Measurements from ENCODE around the gene SHMT2.
A peak's percentile ranks its signal among the peaks of the same experiment; 100 is the strongest.
"Not testable (repeated sequence)": the region's sequence is repeated elsewhere in the genome, so short reads cannot be mapped to it uniquely, and the experiment has no call there.

SHMT2 gene

DNA sequence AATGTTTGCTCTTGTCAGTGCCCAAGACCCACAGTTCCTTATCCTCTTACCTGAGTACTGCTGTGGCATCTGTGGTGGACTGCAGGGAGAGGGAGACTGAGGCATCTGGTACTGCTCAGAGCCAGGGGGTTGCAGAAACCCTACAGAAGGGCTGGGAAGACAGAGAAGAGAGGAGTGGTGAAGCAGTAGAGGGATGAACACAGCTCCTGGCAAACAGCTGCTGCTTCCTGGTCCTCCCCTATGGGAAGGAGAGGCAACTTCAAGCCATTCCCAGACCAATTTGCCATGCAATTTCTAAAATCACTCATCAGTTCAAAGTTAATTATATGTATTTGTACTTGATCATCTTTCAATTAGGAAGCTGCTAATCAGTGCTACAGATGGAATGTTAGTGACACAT lies 37.2 kb downstream of the SHMT2 start:
- DNase-seq (ENCODE audit: low spot score): no peak

DNA sequence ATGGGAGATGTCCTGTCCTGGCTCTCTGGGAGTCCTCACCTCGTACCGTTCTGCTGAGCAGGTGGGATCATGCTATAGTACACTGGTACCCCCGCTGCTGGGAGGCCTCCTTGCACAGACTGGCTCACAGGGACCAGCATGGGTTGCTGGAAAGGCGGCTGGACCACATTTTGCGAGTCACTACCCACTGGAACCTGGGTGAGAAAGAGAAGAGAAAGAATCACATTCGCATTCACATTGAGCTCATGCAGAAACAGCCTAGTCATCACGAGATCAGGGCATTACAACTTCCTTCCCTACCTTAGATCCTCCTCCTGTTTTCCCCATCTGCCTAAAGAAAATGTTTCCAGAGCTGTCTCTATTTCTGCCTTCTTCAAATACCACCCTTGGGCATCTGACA lies 38.8 kb downstream of the SHMT2 start:
- peak; percentile 77 for DNase-seq (ENCODE audit: low spot score)

DNA sequence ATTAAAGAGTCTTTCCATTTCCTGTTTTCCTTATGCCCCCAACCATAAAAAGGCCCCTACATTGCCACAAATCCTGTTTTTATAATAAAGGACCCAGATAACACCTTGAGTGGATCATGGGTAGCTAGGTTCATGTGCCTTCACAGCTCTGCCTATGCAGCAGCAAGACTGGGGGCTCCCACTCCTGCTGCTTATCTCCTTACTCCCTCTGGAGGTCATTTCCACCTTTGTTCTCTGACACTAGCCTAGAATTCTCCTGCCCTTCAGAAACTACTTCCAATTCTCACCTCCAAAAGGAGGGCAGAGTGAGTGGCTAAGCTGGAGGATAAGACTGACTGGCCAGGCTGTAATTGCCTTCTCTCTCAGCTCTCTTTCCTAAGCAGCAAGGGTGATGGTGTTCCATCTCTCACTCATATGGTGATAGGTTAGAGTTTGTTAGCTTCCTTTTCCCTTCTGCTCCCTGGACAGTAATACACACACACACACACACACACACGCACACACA lies 41.5 kb downstream of the SHMT2 start:
- no peak for DNase-seq (ENCODE audit: low spot score)

DNA sequence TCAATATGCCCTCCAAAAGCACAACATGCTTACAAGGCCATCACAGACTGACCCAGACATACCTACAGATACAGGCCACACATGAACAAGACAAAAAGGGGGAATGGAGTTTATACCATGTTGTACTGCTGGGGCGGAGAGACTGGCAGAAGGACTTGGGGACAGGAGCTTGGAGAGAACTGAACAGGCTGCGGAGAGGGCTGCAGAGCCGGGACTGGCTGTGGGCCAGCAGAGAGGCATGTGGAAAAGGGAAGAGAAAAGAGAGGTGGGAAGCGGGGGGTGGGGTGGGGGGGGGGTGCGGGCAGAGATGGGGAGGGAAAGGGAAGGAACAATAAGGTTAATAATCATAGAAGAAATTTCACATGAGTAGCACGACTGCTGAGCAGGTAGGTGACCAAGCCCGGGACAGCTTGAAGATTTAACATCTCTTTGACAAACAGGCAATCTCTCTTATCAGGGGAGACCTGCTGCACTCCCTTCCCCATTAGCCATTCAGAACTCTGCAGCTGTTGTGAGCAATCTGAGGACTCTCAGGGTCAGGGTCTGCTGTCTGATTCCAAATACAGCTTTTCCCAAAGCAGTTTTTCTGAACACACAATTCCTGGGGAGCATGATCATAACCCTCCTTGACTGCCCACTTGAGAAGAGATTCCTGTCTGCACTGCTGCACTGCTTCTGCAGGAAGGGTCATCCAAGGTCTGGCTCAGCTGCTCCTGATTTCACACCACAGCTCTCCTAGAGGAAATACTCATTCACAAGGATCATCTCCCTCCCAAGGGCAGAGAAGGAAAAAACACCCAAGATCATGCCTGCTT lies 43.0 kb downstream of the SHMT2 start:
- peak; percentile 64 for DNase-seq (ENCODE audit: low spot score)

DNA sequence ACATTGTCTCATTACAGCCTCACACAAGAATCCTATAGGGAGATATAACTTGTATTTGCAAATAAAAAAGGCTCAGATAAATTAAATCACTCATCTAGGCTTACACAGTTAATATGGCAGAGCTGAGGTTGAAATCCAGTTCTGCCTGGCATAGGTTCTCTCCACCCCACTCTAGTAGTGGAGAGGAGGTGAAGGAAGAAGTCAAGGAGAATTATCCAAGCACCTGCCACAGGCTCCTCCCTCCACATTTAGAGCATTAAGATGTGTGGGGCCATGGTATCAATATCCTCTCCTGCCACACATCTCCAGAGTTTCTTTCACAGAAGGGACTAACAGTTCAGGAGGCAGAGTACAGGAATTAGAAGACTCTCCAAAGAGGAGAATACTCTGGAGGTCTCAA lies 44.0 kb downstream of the SHMT2 start:
- DNase-seq (ENCODE audit: low spot score): no peak

DNA sequence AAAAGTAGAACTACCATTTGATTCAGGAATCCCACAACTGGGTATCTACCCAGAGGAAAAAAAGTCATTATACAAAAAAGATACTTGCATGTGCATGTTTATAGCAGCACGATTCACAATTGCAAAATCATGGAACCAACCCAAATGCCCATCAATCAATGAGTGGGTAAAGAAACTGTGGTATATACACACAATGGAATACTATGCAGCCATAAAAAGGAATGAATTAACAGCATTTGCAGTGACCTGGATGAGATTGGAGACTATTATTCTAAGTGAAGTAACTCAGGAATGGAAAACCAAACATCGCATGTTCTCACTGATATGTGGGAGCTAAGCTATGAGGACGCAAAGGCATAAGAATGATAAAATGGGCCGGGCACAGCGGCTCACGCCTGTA lies 46.7 kb downstream of the SHMT2 start:
- DNase-seq (ENCODE audit: low spot score): not testable (repeated sequence)

DNA sequence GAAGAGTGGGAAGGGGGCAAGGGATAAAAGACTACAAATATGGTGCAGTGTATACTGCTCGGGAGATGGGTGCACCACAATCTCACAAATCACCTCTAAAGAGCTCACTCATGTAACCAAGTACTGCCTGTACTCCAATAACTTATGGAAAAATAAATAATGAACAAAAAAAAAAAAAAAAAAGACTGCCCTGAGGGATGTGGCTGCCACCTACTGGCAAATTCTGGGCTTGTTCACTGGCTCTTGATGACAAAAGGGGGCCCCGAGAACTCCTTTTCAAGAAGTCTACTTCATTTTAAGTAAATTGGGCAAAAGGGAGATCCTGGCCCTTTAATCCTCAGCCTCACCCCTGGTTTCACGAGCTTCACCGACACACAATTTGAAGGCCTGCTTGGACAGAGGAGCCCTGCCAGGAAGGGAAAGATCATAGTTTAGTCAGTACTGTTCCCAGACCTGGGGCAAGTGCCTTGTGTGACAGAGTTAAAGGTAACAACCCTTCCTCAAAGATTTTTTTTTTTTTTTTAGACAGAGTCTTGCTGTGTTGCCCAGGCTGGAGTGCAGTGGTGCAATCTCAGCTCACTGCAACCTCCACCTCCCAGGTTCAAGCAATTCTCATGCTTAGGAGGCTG lies 47.5 kb downstream of the SHMT2 start:
- DNase-seq (ENCODE audit: low spot score): peak; percentile 21

DNA sequence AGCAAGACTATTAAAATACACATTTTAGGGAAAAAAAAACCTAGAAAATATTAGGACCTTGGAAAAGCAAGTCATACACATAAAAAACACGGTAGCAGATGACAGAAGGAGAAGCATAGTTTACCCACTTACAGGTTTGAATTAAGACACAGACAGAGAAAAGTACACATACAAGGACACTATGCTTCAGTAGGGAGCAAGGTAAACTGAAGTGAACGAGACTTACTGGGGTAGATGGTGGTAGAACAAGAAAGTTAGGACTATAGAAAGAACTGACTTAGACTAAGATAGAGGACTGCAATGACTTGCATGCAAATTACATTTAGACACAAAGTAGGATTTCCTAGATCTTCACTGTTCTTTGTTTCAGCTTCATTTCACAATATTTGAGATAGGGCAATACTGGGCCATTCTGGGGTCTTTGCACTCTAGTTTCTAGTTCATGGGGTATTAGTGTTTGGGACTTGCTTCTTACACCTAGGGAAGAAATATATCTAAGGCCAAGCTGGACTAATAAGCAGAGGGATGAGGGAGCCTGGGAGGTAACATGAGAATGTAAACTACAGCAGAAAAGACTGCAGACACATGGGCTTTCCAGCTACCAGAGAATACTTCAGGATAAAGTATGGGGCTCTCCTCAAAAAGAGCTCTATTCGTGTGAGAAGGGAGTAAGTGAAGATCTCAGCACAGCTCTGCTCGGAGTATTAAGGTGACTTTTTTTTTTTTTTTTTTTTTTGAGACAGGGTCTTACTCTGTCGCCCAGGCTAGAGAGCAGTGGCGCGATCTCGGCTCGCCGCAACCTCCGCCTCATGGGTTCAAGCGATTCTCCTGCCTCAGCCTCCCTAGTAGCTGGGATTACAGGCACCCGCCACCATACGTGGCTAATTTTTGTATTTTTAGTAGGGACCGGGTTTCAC lies 49.2 kb downstream of the SHMT2 start:
- no peak for DNase-seq (ENCODE audit: low spot score)

DNA sequence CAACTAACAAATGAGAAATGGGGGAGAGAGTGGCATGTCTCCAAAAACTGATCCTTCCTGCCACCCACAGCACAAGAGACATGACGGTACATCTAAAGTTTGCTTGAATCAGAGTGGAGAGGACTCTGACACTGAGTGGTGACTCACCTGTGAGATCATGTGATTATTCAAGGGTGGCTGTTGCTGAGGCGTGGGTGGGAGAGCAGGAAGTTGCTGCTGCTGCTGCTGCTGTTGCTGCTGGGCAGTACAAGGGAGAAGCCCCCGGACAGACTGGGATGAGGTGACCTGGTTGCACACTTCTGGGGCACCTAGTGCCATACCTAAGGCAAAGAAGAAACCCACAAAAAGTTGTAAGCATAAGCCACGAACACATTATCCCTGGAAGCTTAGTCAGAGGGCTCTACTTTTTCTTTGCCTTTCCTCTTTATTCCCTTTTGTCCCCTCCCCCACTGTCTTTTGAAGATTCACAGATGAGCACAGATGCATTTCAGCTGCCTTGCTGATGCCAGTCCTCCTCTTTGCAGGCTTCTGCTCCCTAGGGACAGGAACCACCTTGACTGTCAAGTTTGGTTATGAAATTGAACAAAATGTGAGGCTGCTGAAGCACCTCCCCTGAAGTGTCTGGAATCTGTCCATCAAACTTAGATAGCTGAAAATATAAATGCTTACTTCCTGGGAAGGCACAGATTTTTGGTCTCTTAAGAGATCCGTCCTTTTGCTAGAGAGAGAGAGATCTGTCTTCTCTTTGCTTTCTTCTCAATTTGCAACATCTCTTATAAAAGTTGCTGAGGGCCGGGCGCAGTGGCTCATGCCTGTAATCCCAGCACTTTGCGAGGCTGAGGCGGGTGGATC lies 50.9 kb downstream of the SHMT2 start:
- peak; percentile 99 for DNase-seq (ENCODE audit: low spot score)

DNA sequence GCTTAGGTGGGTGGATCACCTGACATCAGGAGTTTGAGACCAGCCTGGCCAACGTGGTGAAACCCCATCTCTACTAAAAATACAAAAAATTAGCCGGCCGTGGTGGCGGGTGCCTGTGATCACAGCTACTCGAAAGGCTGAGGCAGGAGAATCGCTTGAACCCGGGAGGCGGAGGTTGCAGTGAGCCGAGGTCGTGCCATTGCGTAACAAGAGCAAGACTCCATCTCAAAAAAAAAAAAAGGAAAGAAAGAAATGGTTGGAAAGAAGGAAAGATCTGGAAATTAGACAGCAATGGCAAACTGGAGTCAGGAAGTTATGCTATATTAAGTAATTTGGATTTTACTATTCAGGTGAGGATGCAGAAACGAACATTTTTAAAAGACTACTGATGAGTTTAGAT lies 52.6 kb downstream of the SHMT2 start:
- DNase-seq (ENCODE audit: low spot score): not testable (repeated sequence)
